Activated naive CD4-positive, alpha-beta T cell treated with anti-CD3 and anti-CD28 coated beads, Interleukin-2, amount 10 ng/mL, durations not matched to agents 7 days and 5 days (primary cell): ENCODE measurements around the gene ERCC1.

Experiments used
- CTCF ChIA-PET: fragments of 350-600 bp; sonication (Branson Sonifier 250); formaldehyde crosslinking; loops from one replicate; lab custom pipeline; 2021; ENCODE audit warnings: antibody characterized with exemption; lab: Charles Lee
- DNase-seq: peaks from one replicate; pipeline ENCODE4 v3.0.0-alpha.2; 2020
- H3K27ac Mint-ChIP-seq: one replicate; pipeline ENCODE4 v1.8.0; 2021; ENCODE audit warnings: mild to moderate bottlenecking, moderate library complexity, mixed read lengths
- H3K27me3 Mint-ChIP-seq: one replicate; pipeline ENCODE4 v1.8.0; 2021; ENCODE audit warnings: mild to moderate bottlenecking, mixed read lengths
- H3K36me3 Mint-ChIP-seq: one replicate; pipeline ENCODE4 v1.8.0; 2021; ENCODE audit warnings: mixed read lengths
- H3K4me1 Mint-ChIP-seq: one replicate; pipeline ENCODE4 v1.8.0; 2021; ENCODE audit warnings: mixed read lengths
- H3K4me3 Mint-ChIP-seq: one replicate; pipeline ENCODE4 v1.8.0; 2021; ENCODE audit warnings: mild to moderate bottlenecking, moderate library complexity, mixed read lengths
- H3K9me3 Mint-ChIP-seq: one replicate; pipeline ENCODE4 v1.8.0; 2021; ENCODE audit warnings: mixed read lengths

ERCC1 gene

GRCh38 chr19:45403781-45404556 is 19.7 kb downstream of the ERCC1 start:
- Mint-ChIP-seq H3K27me3 (peaks cover 55% of the 10 kb centered on the region), H3K27ac (peak overlapping the region; percentile 71), H3K36me3 (peaks cover 14% of the 10 kb centered on the region), H3K9me3 (no peaks in the 10 kb centered on the region), H3K4me3 (peak overlapping the region; percentile 96), H3K4me1 (peaks cover 51% of the 10 kb centered on the region)
- CTCF ChIA-PET: interaction anchor here (0.7 to 3.7 kb wide), 10 partner anchors 10 to 81 kb away, joined by 3 to 30 read pairs (median 4); no protein-coding TSS in a partner anchor
- peak; percentile 88 for DNase-seq

- CTCF ChIA-PET: interaction anchor here (0.7 to 3.7 kb wide), 5 partner anchors 13 to 82 kb away, joined by 3 to 30 read pairs (median 6); no protein-coding TSS in a partner anchor
- peak overlapping the region; percentile 12 for H3K4me3 Mint-ChIP-seq
- peaks cover 12% of the 10 kb centered on the region for H3K36me3 Mint-ChIP-seq
- no peak overlapping the region for H3K27ac Mint-ChIP-seq
- H3K9me3 Mint-ChIP-seq: no peaks in the 10 kb centered on the region
- H3K27me3 Mint-ChIP-seq: peaks cover 62% of the 10 kb centered on the region
- no peak for DNase-seq
- H3K4me1 Mint-ChIP-seq: peaks cover 56% of the 10 kb centered on the region
These were observed 20.4 kb downstream of the ERCC1 start for GRCh38 chr19:45403272-45403671.

GRCh38 chr19:45402298-45403061 is 21.2 kb downstream of the ERCC1 start:
- peak; percentile 50 for DNase-seq
- no peaks in the 10 kb centered on the region for H3K9me3 Mint-ChIP-seq
- H3K36me3 Mint-ChIP-seq: peaks cover 9% of the 10 kb centered on the region
- no peak overlapping the region for H3K27ac Mint-ChIP-seq
- H3K27me3 Mint-ChIP-seq: peaks cover 70% of the 10 kb centered on the region
- no peak overlapping the region for H3K4me3 Mint-ChIP-seq
- CTCF ChIA-PET: interaction anchor here (0.7 to 3.7 kb wide), 4 partner anchors 15 to 518 kb away, joined by 3 to 30 read pairs (median 3); no protein-coding TSS in a partner anchor
- peaks cover 52% of the 10 kb centered on the region for H3K4me1 Mint-ChIP-seq

- Mint-ChIP-seq H3K36me3 (peaks cover 14% of the 10 kb centered on the region), H3K27ac (no peak overlapping the region), H3K9me3 (no peaks in the 10 kb centered on the region), H3K27me3 (peaks cover 77% of the 10 kb centered on the region), H3K4me3 (no peak overlapping the region), H3K4me1 (peaks cover 46% of the 10 kb centered on the region)
- DNase-seq: no peak
- CTCF ChIA-PET: interaction anchor here (0.7 to 3.7 kb wide), 4 partner anchors 14 to 519 kb away, joined by 3 to 30 read pairs (median 3); no protein-coding TSS in a partner anchor
These were observed 21.9 kb downstream of the ERCC1 start for GRCh38 chr19:45401815-45402214.

DNA sequence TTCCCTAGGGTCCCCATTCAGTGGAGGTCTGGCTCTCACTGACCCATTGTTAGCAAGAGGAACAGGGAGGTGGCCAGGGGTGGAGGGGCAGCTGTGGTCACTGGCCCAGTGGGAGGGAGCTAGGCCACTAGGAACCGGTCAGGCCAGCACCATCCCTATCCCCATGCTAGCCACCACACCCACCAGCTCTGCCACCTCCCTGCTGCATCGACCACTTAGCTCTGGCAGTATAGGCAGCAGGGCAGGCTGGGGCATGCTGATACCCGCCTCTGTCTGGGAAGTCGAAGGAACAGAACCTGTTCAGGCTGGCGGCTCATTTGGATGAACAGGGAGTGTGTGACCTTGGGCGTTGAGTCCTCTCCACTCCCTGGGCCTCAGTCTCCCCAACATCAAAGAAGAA is 23.5 kb downstream of the ERCC1 start:
- Mint-ChIP-seq H3K36me3 (peaks cover 13% of the 10 kb centered on the region), H3K9me3 (no peaks in the 10 kb centered on the region), H3K27ac (no peak overlapping the region), H3K4me3 (no peak overlapping the region), H3K27me3 (peaks cover 87% of the 10 kb centered on the region), H3K4me1 (peaks cover 38% of the 10 kb centered on the region)
- DNase-seq: no peak
- CTCF ChIA-PET: interaction anchor here (0.9 to 1.4 kb wide), 3 partner anchors 21 to 79 kb away, joined by 3 to 5 read pairs (median 3); no protein-coding TSS in a partner anchor

DNA sequence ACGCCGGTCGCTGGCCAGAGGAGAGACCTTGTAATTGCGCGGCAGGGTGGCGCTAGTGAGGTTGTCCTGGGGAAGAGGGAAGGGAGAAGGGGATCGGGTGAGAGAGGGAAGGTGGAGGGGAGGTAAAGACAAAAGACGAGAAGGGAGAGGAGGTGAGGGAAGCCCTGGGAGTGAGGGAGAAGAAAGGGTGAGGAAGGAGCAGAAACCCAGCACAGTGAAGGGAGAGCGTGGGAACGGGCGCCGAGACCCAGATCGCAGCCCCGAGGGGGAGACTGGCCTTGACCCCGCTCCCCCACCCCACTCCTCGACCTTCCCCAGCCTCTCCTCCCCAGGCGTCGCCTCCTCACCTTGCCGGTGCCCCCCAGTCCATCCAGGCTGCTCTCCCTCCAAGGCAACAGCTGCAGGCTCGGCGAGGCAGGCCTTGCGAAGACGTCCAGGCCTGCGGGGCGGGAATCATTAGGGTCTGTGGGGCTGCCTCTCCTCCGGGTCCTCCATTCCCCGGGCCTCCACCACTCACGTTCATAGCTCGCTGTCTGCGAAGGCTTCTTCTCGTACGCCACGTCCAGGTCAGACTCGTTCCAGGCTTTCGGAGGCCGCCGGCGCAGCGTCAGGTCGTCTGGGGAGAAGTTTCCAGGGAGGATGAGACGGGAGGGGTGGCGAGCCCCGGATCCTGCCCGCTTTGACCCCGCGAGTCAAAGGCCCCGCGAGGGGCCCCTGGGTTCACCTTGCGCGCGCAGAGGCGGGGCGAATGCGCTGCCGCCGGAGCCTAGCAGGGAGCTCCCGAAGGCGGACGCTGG is 27.7 kb downstream of the ERCC1 start:
- H3K27me3 Mint-ChIP-seq: peaks cover 59% of the 10 kb centered on the region
- H3K27ac Mint-ChIP-seq: no peak overlapping the region
- peaks cover 8% of the 10 kb centered on the region for H3K36me3 Mint-ChIP-seq
- CTCF ChIA-PET: no interaction called here
- no peak for DNase-seq
- no peak overlapping the region for H3K4me3 Mint-ChIP-seq
- peaks cover 15% of the 10 kb centered on the region for H3K4me1 Mint-ChIP-seq
- no peaks in the 10 kb centered on the region for H3K9me3 Mint-ChIP-seq

DNA sequence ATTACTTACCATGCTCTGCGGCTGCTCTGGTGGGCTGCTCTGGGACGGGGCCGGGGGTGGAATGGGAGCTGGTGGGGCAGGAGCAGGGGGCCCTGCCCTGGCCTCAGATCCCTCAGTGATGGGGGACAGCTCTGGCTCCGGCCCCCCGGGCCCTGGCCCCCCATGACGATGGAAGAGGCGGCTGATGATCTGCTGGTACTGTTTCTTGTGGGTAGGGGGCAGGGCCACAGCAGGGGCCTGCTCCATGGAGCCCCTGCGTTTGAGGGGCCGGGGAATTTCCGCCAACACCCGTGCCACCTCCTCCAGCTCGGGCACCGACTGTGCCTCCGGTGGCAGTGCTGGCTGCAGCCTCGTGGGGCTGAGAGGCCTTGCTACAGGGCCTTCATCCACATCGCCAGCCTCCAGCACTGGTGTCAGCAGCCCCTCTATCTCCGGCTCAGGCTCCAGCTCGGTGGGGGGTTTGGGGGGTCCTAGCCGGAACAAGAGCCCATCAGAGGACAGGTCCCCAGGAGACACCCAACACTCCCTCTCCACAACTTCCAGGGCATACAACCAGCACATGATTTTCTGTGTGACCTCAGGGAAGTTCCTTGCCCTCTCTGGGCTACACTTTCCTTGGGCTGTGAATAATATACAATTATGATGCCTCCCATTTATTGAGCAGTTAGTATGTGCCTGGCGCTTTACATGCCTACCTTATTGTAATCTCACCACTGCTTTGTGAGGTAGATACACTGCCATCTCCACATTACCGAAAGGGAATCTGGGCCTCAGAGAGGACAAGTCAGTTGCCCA is 31.6 kb downstream of the ERCC1 start:
- peaks cover 3% of the 10 kb centered on the region for H3K36me3 Mint-ChIP-seq
- H3K4me3 Mint-ChIP-seq: no peak overlapping the region
- H3K27ac Mint-ChIP-seq: no peak overlapping the region
- CTCF ChIA-PET: no interaction called here
- H3K9me3 Mint-ChIP-seq: no peaks in the 10 kb centered on the region
- H3K4me1 Mint-ChIP-seq: peaks cover 4% of the 10 kb centered on the region
- peaks cover 45% of the 10 kb centered on the region for H3K27me3 Mint-ChIP-seq
- DNase-seq: no peak

DNA sequence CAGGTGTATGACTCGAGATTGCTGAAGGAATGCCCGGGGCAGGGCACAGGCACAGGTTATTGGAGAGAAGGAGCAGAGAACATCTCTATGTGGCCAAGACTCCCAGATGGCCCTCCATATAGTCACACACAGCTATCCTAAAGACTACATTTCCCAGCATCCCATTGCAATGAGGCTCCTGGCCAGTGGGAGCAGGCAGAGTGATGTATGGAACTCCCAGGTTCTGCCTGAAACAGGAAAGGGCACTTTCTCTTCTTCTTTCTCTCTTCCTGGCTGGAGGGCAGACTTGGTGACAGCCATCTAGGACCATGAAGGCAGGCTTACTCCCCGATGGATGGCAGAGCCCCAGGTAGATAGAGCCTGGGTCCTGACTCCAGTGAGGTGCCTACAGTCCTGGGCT is 32.4 kb downstream of the ERCC1 start:
- DNase-seq: no peak
- Mint-ChIP-seq H3K4me1 (peaks cover 4% of the 10 kb centered on the region), H3K9me3 (no peaks in the 10 kb centered on the region), H3K36me3 (no peaks in the 10 kb centered on the region), H3K4me3 (no peak overlapping the region), H3K27me3 (peaks cover 45% of the 10 kb centered on the region), H3K27ac (no peak overlapping the region)
- CTCF ChIA-PET: no interaction called here

GRCh38 chr19:45385392-45386221 is 38.1 kb downstream of the ERCC1 start:
- Mint-ChIP-seq H3K4me3 (no peak overlapping the region), H3K9me3 (no peaks in the 10 kb centered on the region), H3K4me1 (no peaks in the 10 kb centered on the region), H3K27ac (no peak overlapping the region), H3K36me3 (no peaks in the 10 kb centered on the region), H3K27me3 (peaks cover 58% of the 10 kb centered on the region)
- no peak for DNase-seq
- CTCF ChIA-PET: no interaction called here

GRCh38 chr19:45382426-45382825 is 41.3 kb downstream of the ERCC1 start:
- Mint-ChIP-seq H3K27me3 (peaks cover 55% of the 10 kb centered on the region), H3K27ac (no peak overlapping the region), H3K4me1 (no peaks in the 10 kb centered on the region), H3K36me3 (no peaks in the 10 kb centered on the region), H3K4me3 (no peak overlapping the region), H3K9me3 (no peaks in the 10 kb centered on the region)
- no peak for DNase-seq
- CTCF ChIA-PET: no interaction called here

DNA sequence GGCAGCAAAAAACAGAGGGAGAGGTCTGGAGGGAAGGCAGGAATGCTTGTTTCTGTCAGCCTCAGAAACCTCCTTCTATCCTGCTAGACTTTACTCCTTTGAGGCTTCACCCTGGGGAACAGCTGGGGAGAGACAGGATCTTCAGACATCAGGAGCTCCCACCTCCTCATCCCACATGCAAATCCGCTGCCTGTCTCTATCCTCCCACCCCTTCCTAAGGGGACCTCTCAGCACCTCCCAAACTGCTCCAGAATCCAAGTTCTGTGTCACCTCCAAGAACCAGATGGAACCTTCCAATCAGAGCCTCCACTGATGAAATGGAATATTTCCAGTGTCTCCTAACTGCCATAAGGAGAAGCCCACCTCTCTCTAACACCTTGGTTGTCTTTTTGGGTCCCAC is 43.6 kb downstream of the ERCC1 start:
- no peak for DNase-seq
- Mint-ChIP-seq H3K36me3 (no peaks in the 10 kb centered on the region), H3K9me3 (no peaks in the 10 kb centered on the region), H3K4me3 (no peak overlapping the region), H3K27me3 (peaks cover 34% of the 10 kb centered on the region), H3K4me1 (no peaks in the 10 kb centered on the region), H3K27ac (no peak overlapping the region)
- CTCF ChIA-PET: interaction anchor here (1.6 kb wide), 1 partner anchor 21 kb away, joined by 3 read pairs; no protein-coding TSS in a partner anchor

GRCh38 chr19:45376045-45376724 is 47.5 kb downstream of the ERCC1 start:
- no peak for DNase-seq
- Mint-ChIP-seq H3K4me1 (no peaks in the 10 kb centered on the region), H3K9me3 (no peaks in the 10 kb centered on the region), H3K27ac (no peak overlapping the region), H3K4me3 (no peak overlapping the region), H3K27me3 (peaks cover 14% of the 10 kb centered on the region), H3K36me3 (no peaks in the 10 kb centered on the region)
- CTCF ChIA-PET: no interaction called here
